HG02763 (cell line): ENCODE data around the gene GALNT15.

Experiments
- ATAC-seq: cut with Tn5 transposase; IDR thresholded peaks from one replicate; pipeline ENCODE4 v1.9.1; 2021; ENCODE audit warnings: mild to moderate bottlenecking, moderate library complexity; ENCODE audit not compliant: unreplicated experiment

Gene GALNT15

GRCh38 chr3:16186565-16186964 lies 12.1 kb downstream of the GALNT15 start:
- no peak for ATAC-seq

- no peak for ATAC-seq
These were observed 12.8 kb downstream of the GALNT15 start for GRCh38 chr3:16187213-16187790.

- ATAC-seq: no peak
These were observed 13.6 kb downstream of the GALNT15 start for GRCh38 chr3:16188071-16188470.

- no peak for ATAC-seq
These were observed 14.7 kb downstream of the GALNT15 start for GRCh38 chr3:16189201-16189600.

GRCh38 chr3:16190704-16191103 lies 16.2 kb downstream of the GALNT15 start:
- ATAC-seq: no peak

DNA sequence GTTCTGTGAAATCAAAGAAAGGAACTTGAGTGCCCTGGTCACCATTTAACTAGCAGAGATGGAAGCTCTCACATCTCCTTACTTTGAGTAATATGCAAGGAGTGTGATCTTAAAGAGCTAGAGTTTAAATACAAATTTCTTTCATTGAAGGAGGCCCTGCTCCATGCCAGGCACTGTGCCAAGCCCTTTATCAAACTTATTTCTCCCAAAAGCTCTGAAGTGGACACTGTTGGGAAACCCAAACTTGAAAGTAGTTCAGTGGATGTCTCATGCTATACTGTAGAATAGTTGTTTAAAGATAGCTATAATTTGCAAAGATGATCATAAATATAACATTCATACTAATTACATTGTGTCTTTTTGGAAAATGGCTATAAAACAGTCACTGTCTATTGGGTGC lies 17.1 kb downstream of the GALNT15 start:
- ATAC-seq: no peak

DNA sequence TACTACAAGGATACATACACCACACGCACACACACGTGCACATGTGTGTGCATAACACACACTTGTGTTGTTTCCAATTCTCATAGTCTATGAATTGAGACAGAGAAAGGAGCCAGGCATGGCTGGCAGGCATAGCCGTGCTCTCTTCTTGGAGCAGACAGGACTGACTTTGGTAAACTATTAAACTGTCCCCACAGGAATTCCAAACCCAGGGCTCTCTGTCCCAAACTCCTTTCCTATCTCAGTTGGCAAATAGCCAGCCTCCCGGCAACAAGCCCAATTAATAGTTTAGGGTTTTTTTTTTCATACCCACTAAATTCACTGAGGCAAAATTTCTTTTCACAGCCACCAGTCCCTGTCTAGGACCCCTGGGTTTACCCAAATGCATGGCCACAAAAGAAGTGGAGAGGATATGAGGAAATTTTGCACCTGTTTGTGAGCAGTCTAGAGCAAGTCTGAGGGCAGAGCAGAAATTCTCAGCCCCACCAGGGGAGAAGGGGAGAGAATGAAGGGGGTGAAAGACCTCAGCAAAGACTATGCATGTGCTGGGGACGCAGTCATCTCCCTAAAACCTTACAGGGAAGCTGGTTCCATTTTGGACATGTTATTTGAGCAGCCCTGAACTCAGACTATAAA lies 17.8 kb downstream of the GALNT15 start:
- ATAC-seq: no peak

DNA sequence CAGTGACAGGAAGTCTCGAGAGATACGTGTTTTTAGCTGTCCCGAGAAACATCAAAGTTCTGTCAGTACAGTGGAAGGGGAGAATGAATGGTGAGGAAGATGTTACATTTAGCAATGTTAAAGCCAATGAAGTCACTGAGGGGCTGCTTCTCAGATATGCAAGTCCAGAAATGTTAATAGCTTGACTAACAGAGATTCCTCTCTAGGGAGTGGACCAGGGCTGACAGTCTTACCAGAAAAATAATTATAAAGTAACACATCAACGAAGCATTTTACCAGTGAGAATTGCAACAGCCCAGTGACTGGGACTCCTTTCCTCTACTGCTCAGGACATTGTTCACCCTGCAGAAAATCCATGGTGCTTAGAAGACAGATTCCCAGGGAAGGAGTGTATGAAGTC lies 23.9 kb downstream of the GALNT15 start:
- ATAC-seq: no peak

GRCh38 chr3:16199769-16200168 lies 25.3 kb downstream of the GALNT15 start:
- no peak for ATAC-seq

DNA sequence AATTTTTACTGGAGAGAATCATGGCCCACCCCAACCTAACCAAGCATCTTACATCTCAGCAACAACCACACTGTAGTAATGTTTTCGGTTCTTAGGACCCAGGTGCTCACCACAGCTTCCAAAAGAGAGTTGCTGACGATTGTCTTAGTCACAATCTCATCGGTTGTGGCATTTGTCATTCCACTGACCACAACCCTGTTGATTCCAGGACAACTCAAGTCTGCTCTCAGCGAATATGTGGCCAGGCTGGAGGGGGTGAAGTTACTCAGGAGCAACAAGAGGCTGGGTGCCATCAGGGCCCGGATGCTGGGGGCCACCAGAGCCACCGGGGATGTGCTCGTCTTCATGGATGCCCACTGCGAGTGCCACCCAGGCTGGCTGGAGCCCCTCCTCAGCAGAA lies 25.9 kb downstream of the GALNT15 start:
- ATAC-seq: no peak

GRCh38 chr3:16203031-16203430 lies 28.6 kb downstream of the GALNT15 start:
- no peak for ATAC-seq

GRCh38 chr3:16203671-16204629 lies 29.5 kb downstream of the GALNT15 start:
- no peak for ATAC-seq

- ATAC-seq: no peak
These were observed 30.3 kb downstream of the GALNT15 start for GRCh38 chr3:16204751-16205150.

GRCh38 chr3:16205156-16205870 lies 30.8 kb downstream of the GALNT15 start:
- no peak for ATAC-seq

DNA sequence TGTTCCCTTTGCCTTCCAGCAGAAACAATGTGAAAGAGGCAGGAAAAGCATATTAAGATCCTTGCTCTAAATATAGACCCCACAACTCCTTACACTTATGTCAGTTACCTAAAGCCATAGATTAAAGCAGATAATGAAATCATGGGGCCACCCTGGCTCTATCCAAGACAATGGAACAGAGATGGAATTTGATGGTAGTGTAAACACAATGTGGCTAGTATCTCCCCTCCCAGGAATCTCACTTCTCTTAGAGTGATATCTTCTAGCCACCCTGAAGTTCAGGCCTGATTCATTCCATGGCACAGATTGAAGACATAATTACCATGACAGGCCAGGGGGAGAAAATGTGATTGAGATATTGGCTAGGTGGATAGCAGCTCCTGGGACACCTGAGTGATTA lies 32.6 kb downstream of the GALNT15 start:
- ATAC-seq: no peak

DNA sequence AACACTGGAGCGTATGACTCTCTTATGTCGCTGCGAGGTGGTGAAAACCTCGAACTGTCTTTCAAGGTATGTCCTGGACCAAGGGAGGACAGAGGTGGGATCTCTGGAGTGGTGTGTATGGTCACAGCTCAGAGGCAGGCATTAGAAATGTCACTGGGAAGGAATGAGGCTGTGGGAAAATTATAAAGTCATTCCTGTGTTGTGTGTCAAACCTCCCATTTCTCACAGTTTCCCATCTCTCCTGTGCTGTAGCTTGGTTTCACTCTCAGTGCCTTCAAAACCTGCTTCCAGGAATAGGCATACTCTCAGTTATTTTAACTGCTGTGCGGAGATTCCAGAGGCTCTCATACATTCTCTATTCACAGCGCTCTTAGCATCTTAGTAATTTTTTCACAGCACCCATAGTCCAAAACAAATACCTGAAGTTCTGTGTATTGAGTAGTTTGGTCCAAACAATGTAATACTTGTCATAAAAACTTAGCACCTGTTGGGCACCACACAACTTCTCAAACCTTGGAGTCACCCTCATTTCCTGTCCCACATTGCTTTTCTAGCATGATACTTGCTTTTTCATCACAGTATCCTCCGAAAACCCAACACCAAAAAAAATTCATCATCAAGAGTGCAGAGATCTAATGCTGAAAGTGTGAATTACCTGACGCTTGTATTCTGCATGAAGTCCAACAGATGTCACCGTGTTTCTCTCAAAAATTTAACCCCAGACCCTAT lies 36.9 kb downstream of the GALNT15 start:
- no peak for ATAC-seq

- ATAC-seq: no peak
These were observed 39.9 kb downstream of the GALNT15 start for GRCh38 chr3:16214366-16214765.

GRCh38 chr3:16216373-16216935 lies 42.0 kb downstream of the GALNT15 start:
- ATAC-seq: no peak

DNA sequence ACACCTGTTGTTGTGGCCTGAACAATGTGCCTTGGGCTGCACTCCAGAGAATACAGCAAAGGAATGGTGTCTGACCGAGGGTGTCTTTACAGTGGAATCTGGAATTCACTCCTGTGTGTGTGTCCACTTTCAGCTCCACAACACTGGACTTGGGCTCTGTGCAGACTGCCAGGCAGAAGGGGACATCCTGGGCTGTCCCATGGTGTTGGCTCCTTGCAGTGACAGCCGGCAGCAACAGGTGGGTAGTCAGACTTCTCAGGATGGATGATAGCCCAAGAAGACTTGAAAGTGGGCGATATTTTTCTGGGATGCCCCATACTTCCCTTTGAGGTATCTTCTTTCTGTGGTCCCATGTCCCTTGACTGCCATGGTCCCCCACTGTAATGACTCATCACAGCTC lies 45.3 kb downstream of the GALNT15 start:
- no peak for ATAC-seq

DNA sequence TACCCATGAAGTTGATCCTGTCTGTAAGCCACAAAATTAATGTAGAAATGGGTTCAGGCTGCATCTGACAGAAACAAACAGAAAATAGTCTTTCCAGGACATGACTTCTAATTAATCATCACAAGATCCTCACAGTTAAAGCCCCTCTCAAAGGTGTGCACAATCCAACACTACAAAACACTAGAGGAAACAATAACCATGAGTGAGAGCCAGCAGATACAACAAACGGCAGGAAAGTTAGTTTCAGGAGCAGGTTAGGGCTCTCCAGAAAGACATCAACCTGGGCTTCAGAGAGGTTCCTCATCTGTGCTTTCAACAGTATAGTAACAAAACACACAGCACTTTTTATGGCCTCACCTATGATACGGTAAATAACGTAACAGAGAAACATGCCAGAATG lies 47.5 kb downstream of the GALNT15 start:
- no peak for ATAC-seq
